Ascending aorta (tissue), 2 donors: ENCODE results near the gene DEGS2. TPM values are rescaled to one million over a fixed set of nuclear protein-coding genes. Genes with fewer than 3 reads are reported as not detected.

Experiments used
- DNase-seq, 2 donors: peaks; one replicate each; pipeline ENCODE4 v3.0.0-alpha.2; 2019; ENCODE audit warnings: low spot score in 2 of 2
- H3K27ac ChIP-seq, 2 donors: fragments of 200-600 bp; sonication (generic); one replicate each; pipeline ENCODE4 v1.5.1; 2016 to 2017; ENCODE audit warnings: mild to moderate bottlenecking in 1 of 2
- H3K27me3 ChIP-seq: fragments of 200-600 bp; sonication (generic); one replicate; pipeline ENCODE4 v1.5.1; 2017
- H3K36me3 ChIP-seq, 2 donors: fragments of 200-600 bp; sonication (generic); one replicate each; pipeline ENCODE4 v1.5.1; 2016
- H3K4me1 ChIP-seq, 2 donors: fragments of 200-600 bp; sonication (generic); one replicate each; pipeline ENCODE4 v1.5.1; 2016 to 2017; ENCODE audit warnings: mild to moderate bottlenecking in 1 of 2
- H3K4me3 ChIP-seq, 2 donors: fragments of 200-600 bp; sonication (generic); one replicate each; pipeline ENCODE4 v1.5.1; 2016 to 2017; ENCODE audit warnings: mild to moderate bottlenecking in 1 of 2
- H3K9me3 ChIP-seq, 2 donors: fragments of 200-600 bp; sonication (generic); one replicate each; pipeline ENCODE4 v1.5.1; 2016
- CTCF ChIP-seq, 3 experiments: fragments of 200-600 bp in 2 of 3; fragments of 450-650 bp in 1 of 3; sonication (generic) in 2 of 3; IDR thresholded peaks; one replicate each; pipeline ENCODE4 v1.5.1; 2016 to 2019; ENCODE audit warnings: antibody characterized with exemption in 3 of 3, mild to moderate bottlenecking in 1 of 3, moderate library complexity in 1 of 3
- intact Hi-C: fragments of 100-400 bp; cut with DNase I; formaldehyde crosslinking; loops from one replicate; pipeline ENCODE4 v1.15.1; 2023
- total RNA-seq: library from RNA; depleted of rRNA; stranded (reverse); fragments of >200 nt; gene quantifications from one replicate; pipeline ENCODE4 v1.1.0, GENCODE V29; 2016

DEGS2 gene
- total RNA-seq, 1 donor from 2014 or later = 1.6 TPM

DNA sequence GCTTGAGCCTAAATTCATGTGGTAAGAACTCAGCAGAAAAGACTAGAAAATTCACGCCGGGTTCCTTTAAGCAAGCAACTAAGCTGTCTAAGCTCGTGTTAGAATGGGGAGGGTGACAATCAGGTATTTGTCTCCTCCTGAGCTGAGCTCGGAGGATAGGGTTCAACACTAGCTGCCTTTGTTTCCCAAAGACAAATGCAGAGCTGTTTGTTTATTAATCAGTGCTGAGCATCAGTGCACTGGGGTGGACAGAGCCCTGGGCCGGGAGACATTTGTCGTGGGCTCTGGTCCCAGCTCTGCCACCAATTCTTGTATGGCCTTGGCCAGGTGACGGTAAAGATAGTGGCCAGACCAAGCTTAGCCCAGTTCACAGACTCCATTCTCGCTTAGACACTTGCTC is 43.7 kb downstream of the DEGS2 start:
- intact Hi-C loops = no loop called here

DNA sequence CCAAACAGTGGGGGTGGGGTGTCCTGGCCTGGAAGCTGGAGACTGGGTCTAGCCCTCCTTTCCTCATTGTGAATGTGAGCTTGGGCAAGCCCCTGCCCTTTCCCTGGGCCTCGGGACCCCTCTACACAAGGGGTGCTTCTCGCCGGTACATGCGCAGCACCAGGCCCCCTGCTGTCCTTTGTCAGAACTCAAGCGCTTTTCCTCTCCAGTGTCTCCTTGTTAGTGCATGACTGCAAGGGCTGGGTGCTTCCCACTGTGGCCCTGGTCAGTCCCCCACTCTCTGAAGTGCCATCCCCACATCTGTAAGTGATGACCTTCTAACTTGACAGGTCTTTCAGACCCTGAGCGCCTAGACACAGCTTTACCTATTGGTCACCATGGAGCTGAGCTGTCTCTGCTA is 44.2 kb downstream of the DEGS2 start:
- Histone ChIP-seq H3K27me3 (no peaks in the 10 kb centered on the region), H3K9me3 (no peaks in the 10 kb centered on the region), H3K4me1 (peaks cover 0 to 3% of the 10 kb centered on the region in 2 donors), H3K36me3 (no peaks in the 10 kb centered on the region), H3K4me3 (no peak overlapping the region), H3K27ac (no peak overlapping the region)
- no peak for TF ChIP-seq CTCF (IDR thresholded peaks at IDR 0.05)
- intact Hi-C loops = no loop called here
- DNase-seq = no peak

More for the DNA sequence above, 43.7 kb downstream of the DEGS2 start:
- H3K27ac ChIP-seq = no peak overlapping the region
- peaks cover 0 to 3% of the 10 kb centered on the region in 2 donors for H3K4me1 ChIP-seq
- H3K27me3 ChIP-seq = no peaks in the 10 kb centered on the region
- no peaks in the 10 kb centered on the region for H3K9me3 ChIP-seq
- H3K4me3 ChIP-seq = no peak overlapping the region
- TF ChIP-seq CTCF (IDR thresholded peaks at IDR 0.05) = no peak
- H3K36me3 ChIP-seq = no peaks in the 10 kb centered on the region
- DNase-seq = no peak

DNA sequence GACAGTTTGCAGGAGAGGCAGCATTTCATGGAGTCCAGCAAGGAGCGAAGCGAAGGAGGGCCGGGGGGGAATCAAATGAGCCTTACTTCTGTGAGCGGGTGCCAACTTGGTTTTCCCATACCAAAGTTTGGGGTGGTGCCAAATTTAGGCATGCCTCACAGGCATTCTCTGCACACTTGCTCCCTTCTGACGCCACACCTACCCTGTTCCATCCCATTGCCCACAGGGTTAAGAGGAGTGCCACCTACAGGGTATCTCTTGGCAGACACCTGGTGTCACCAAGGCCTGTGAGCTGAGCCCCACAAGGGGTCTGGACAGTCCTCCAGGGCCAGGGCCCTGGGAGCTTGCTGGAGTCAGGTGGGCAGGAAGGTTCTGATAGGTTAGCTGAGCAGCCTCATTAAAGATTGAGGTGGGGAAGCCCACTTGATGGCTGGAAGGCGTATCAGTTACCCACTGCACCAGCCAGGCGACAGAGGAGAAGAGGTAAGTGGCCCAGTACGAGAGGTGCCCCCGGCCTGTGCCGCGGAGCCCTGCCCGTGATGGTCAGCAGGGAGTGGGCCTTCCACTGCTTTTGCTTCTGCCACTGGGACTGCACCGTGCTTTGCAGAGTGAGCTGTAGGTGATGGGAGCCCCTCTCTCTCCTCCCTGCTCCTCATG is 45.2 kb downstream of the DEGS2 start:
- Histone ChIP-seq H3K4me3 (no peak overlapping the region), H3K27ac (no peak overlapping the region), H3K4me1 (peaks cover 0 to 3% of the 10 kb centered on the region in 2 donors), H3K9me3 (no peaks in the 10 kb centered on the region), H3K27me3 (no peaks in the 10 kb centered on the region), H3K36me3 (no peaks in the 10 kb centered on the region)
- no peak for TF ChIP-seq CTCF (IDR thresholded peaks at IDR 0.05)
- DNase-seq = no peak
- intact Hi-C loops = no loop called here

- DNase-seq = no peak
- Histone ChIP-seq H3K27me3 (no peaks in the 10 kb centered on the region), H3K36me3 (no peaks in the 10 kb centered on the region), H3K27ac (peak overlapping the region in 1 of 2 donors; percentile 34), H3K9me3 (no peaks in the 10 kb centered on the region), H3K4me3 (no peak overlapping the region), H3K4me1 (peaks cover 0 to 5% of the 10 kb centered on the region in 2 donors)
- TF ChIP-seq CTCF (IDR thresholded peaks at IDR 0.05) = no peak
- intact Hi-C loops = no loop called here
These were observed 47.3 kb downstream of the DEGS2 start for GRCh38 chr14:100111931-100112704.

- no peaks in the 10 kb centered on the region for H3K36me3 ChIP-seq
- no peak overlapping the region for H3K27ac ChIP-seq
- H3K27me3 ChIP-seq = no peaks in the 10 kb centered on the region
- no peak for TF ChIP-seq CTCF (IDR thresholded peaks at IDR 0.05)
- peaks cover 0 to 9% of the 10 kb centered on the region in 2 donors for H3K4me1 ChIP-seq
- no peak for DNase-seq
- intact Hi-C loops = no loop called here
- no peak overlapping the region for H3K4me3 ChIP-seq
- no peaks in the 10 kb centered on the region for H3K9me3 ChIP-seq
These were observed 48.6 kb downstream of the DEGS2 start for GRCh38 chr14:100110816-100111215.
